Stomach (tissue), 9 donors: ENCODE measurements around the gene RTCA. TPM values are rescaled to one million over a fixed set of nuclear protein-coding genes. Genes with fewer than 3 reads are reported as not detected.

Source experiments
- DNase-seq, 2 donors: peaks; one replicate each; pipeline versions ENCODE4 v3.0.0 to v3.0.0-alpha.2; 2013 to 2019
- H3K27ac ChIP-seq, 5 donors: fragments of 200-600 bp in 4 of 5; sonication (generic) in 4 of 5; one replicate each; pipeline ENCODE4 v1.5.1; 2013 to 2019; ENCODE audit warnings: mild to moderate bottlenecking in 1 of 5, moderate library complexity in 1 of 5
- H3K27me3 ChIP-seq, 3 donors: fragments of 200-600 bp; sonication (generic); one replicate each; pipeline ENCODE4 v1.5.1; 2017 to 2019; ENCODE audit warnings: mixed run types in 1 of 3
- H3K36me3 ChIP-seq, 4 donors: fragments of 200-600 bp; sonication (generic); 1 replicate in 3 of 4; 2 replicates in 1 of 4; pipeline ENCODE4 v1.5.1; 2016 to 2019
- H3K4me1 ChIP-seq, 4 donors: fragments of 200-600 bp; sonication (generic); one replicate each; pipeline ENCODE4 v1.5.1; 2016 to 2019
- H3K4me3 ChIP-seq, 4 donors: fragments of 200-600 bp; sonication (generic) in 3 of 4; one replicate each; pipeline ENCODE4 v1.5.1; 2016 to 2019; ENCODE audit warnings: mild to moderate bottlenecking in 1 of 4
- H3K9me3 ChIP-seq, 4 donors: fragments of 200-600 bp; sonication (generic); one replicate each; pipeline ENCODE4 v1.5.1; 2016 to 2019
- EP300 ChIP-seq: sonication (generic); formaldehyde crosslinking; IDR thresholded peaks from one replicate; pipeline ENCODE4 v1.6.1; 2017; ENCODE audit warnings: antibody characterized with exemption
- POLR2A ChIP-seq, 4 donors: fragments of 450-650 bp; IDR thresholded peaks; one replicate each; pipeline ENCODE4 v1.6.1; 2016; ENCODE audit warnings: antibody characterized with exemption in 4 of 4, control low read depth in 2 of 4, mild to moderate bottlenecking in 1 of 4, moderate library complexity in 1 of 4
- POLR2AphosphoS5 ChIP-seq, 3 donors: sonication (generic); formaldehyde crosslinking; IDR thresholded peaks; one replicate each; pipeline ENCODE4 v1.6.1; 2016; ENCODE audit warnings: antibody characterized with exemption in 3 of 3
- WGBS, 5 donors: extraction: QIAGEN DNeasy Blood & Tissue Kit in 3 of 5; methylation state at CpG; one replicate each; pipeline versions ENCODE4 v1.1.5 to v1.1.7; 2013 to 2018; 5-methylcytosine and 5-hydroxymethylcytosine counted together
- intact Hi-C: fragments of 100-400 bp; cut with DNase I; formaldehyde crosslinking; loops from one replicate; pipeline ENCODE4 v1.15.1; 2023; ENCODE audit warnings: low total_unique reads
- polyA plus RNA-seq, 3 donors: library from polyadenylated mRNA; stranded (reverse); fragments of 200-250 nt; gene quantifications; one replicate each; pipeline ENCODE4 v1.2.3, GENCODE V29; 2013
- total RNA-seq, 5 donors: library from RNA; depleted of rRNA; stranded (reverse); fragments of >200 nt; gene quantifications; one replicate each; pipeline versions ENCODE4 v1.1.0 to v1.2.3, GENCODE V29; 2014 to 2016
- TF ChIP-seq, protein P1 (sequence below), 7 experiments: fragments of 450-650 bp in 4 of 7; fragments of 200-600 bp in 3 of 7; sonication (generic) in 3 of 7; IDR thresholded peaks; one replicate each; pipeline ENCODE4 v1.5.1; 2016 to 2019; ENCODE audit warnings: antibody characterized with exemption in 7 of 7, control low read depth in 2 of 7, mild to moderate bottlenecking in 1 of 7
- donor health status: healthy with polysubstance abuse.
- donor health status: Bipolar disorder and iron deficiency.
- donor health status: healthy.

RTCA gene
- total and polyA plus RNA-seq, 8 donors = 16.5 to 51.9 (median 22.3) TPM

DNA sequence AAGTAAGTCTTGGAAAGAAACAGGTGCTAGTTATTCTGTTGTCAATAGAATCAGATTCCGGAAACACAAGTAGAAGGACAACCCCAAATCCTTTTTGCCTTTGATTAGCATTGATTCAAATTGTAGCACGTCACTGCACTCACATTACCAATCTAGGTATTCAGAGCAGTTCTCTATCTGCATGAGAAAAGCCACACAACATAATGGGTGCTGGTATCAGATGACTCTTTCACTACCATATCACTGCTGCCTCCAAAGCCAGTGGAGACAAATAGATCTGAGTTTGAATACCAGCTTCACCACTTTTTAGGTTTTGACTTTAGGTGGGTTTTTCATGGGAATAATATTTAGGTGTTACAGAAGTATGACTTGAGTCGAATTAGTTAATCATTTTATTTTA, 38.9 kb downstream of the RTCA start:
- H3K27ac ChIP-seq = no peak overlapping the region
- H3K27me3 ChIP-seq = no peaks in the 10 kb centered on the region
- DNase-seq = no peak
- peaks cover 0 to 6% (median 1%) of the 10 kb centered on the region in 4 donors for H3K4me1 ChIP-seq
- H3K36me3 ChIP-seq = no peaks in the 10 kb centered on the region
- 64 to 78% (median 68%) methylated on average over 3 of the region's 3 CpGs for WGBS, 5 donors
- no peaks in the 10 kb centered on the region for H3K9me3 ChIP-seq
- intact Hi-C loops = no loop called here
- TF ChIP-seq POLR2AphosphoS5 (IDR thresholded peaks at IDR 0.05) = no peak
- TF ChIP-seq POLR2A (IDR thresholded peaks at IDR 0.05) = no peak
- TF ChIP-seq EP300 = no peak
- TF ChIP-seq, protein P1, sequence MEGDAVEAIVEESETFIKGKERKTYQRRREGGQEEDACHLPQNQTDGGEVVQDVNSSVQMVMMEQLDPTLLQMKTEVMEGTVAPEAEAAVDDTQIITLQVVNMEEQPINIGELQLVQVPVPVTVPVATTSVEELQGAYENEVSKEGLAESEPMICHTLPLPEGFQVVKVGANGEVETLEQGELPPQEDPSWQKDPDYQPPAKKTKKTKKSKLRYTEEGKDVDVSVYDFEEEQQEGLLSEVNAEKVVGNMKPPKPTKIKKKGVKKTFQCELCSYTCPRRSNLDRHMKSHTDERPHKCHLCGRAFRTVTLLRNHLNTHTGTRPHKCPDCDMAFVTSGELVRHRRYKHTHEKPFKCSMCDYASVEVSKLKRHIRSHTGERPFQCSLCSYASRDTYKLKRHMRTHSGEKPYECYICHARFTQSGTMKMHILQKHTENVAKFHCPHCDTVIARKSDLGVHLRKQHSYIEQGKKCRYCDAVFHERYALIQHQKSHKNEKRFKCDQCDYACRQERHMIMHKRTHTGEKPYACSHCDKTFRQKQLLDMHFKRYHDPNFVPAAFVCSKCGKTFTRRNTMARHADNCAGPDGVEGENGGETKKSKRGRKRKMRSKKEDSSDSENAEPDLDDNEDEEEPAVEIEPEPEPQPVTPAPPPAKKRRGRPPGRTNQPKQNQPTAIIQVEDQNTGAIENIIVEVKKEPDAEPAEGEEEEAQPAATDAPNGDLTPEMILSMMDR (IDR thresholded peaks at IDR 0.05) = no peak
- no peak overlapping the region for H3K4me3 ChIP-seq

- H3K27me3 ChIP-seq = no peaks in the 10 kb centered on the region
Measured at GRCh38 chr1:100305954-100306353, 39.9 kb downstream of the RTCA start.

DNA sequence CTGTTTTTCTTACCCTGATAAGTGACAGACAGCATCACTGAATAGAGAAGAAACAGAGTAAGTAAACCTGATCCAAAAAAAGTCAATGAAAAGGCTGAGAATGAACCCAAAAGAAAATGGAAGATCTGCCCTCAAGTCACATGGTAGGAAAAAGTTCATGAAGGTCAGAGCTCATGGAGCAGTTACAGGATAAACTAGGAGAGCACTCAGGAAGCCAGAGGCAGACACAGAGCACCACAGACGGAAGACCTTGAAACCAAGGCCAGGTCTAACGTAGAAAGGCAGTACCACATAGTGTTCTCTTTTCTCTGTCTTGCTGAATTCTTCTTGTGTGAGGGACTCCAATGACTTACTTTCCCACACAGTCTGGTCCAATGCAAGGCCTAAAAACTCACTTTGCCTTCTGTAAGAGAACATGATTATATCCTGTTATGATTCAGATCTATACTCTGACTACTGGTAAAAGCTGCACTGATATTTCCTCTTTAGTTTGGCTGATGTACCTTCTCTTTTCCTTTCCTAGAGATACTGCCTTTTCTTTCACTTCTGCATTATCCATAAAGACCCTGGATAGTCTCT, 40.8 kb downstream of the RTCA start:
- intact Hi-C loops = no loop called here
- no peak overlapping the region for H3K27ac ChIP-seq
- no peak for TF ChIP-seq POLR2A (IDR thresholded peaks at IDR 0.05)
- TF ChIP-seq, protein P1 (IDR thresholded peaks at IDR 0.05) = no peak
- no peak for TF ChIP-seq POLR2AphosphoS5 (IDR thresholded peaks at IDR 0.05)
- TF ChIP-seq EP300 = no peak
- WGBS, 5 donors = 65 to 93% (median 88%) methylated on average over 2 of the region's 2 CpGs
- H3K27me3 ChIP-seq = no peaks in the 10 kb centered on the region
- H3K4me1 ChIP-seq = no peaks in the 10 kb centered on the region
- H3K4me3 ChIP-seq = no peak overlapping the region
- no peaks in the 10 kb centered on the region for H3K36me3 ChIP-seq
- DNase-seq = no peak
- H3K9me3 ChIP-seq = no peaks in the 10 kb centered on the region

More at GRCh38 chr1:100305954-100306353, 39.9 kb downstream of the RTCA start:
- WGBS, 5 donors = 93 to 96% (median 94%) methylated on average over 3 of the region's 3 CpGs
- H3K4me1 ChIP-seq = no peaks in the 10 kb centered on the region
- intact Hi-C loops = no loop called here
- no peaks in the 10 kb centered on the region for H3K36me3 ChIP-seq
- no peak overlapping the region for H3K27ac ChIP-seq
- H3K4me3 ChIP-seq = no peak overlapping the region
- no peak for TF ChIP-seq POLR2A (IDR thresholded peaks at IDR 0.05)
- no peak for TF ChIP-seq EP300
- TF ChIP-seq, protein P1 (IDR thresholded peaks at IDR 0.05) = no peak
- TF ChIP-seq POLR2AphosphoS5 (IDR thresholded peaks at IDR 0.05) = no peak
- no peak for DNase-seq
- no peaks in the 10 kb centered on the region for H3K9me3 ChIP-seq

GRCh38 chr1:100308777-100309176, 42.8 kb downstream of the RTCA start:
- Histone ChIP-seq H3K27ac (no peak overlapping the region), H3K27me3 (no peaks in the 10 kb centered on the region), H3K4me1 (no peaks in the 10 kb centered on the region), H3K36me3 (no peaks in the 10 kb centered on the region), H3K4me3 (no peak overlapping the region), H3K9me3 (no peaks in the 10 kb centered on the region)
- DNase-seq = no peak
- TF ChIP-seq EP300 (no peak), POLR2AphosphoS5 (IDR thresholded peaks at IDR 0.05) (no peak), POLR2A (IDR thresholded peaks at IDR 0.05) (no peak)
- TF ChIP-seq, protein P1 (IDR thresholded peaks at IDR 0.05) = no peak
- WGBS, 5 donors = 66 to 76% (median 74%) methylated on average over 2 of the region's 2 CpGs
- intact Hi-C loops = no loop called here
